ENCODE data around the gene FAM25A.

- TF ChIP-seq EZH2 (IDR thresholded peaks at IDR 0.05; ENCODE audit: borderline replicate concordance): no peak
- TF ChIP-seq CTCF (IDR thresholded peaks at IDR 0.05; ENCODE audit: poor library complexity): no peak
Observed at GRCh38 chr10:86972613-86973380, 47.3 kb upstream of the FAM25A start.

Measured in hepatocyte (in vitro differentiated cells).